ENCODE results near the gene CITED4.
A peak's percentile ranks its signal among the peaks of the same experiment; 100 is the strongest.

The CITED4 gene

GRCh38 chr1:40823345-40823744 lies 38.8 kb downstream of the CITED4 start:
- Histone ChIP-seq H3K27me3 (replicated peaks) (peaks cover 3% of the 10 kb centered on the region), H3K4me3 (ENCODE audit: low read depth, low read length) (no peak overlapping the region), H3K27ac (no peak overlapping the region), H3K36me3 (replicated peaks) (no peaks in the 10 kb centered on the region)
- in situ Hi-C loops (cut with HindIII; ENCODE audit: low pct_ligation_motif_present, low sequenced_read_pairs), result no loop called here
- no peak for DNase-seq
- TF ChIP-seq CTCF (IDR thresholded peaks at IDR 0.05; ENCODE audit: low read depth, low read length, missing control alignments), result no peak

GRCh38 chr1:40822890-40823289 lies 39.3 kb downstream of the CITED4 start:
- Histone ChIP-seq H3K27ac (no peak overlapping the region), H3K4me3 (ENCODE audit: low read depth, low read length) (no peak overlapping the region), H3K36me3 (replicated peaks) (no peaks in the 10 kb centered on the region), H3K27me3 (replicated peaks) (peaks cover 4% of the 10 kb centered on the region)
- in situ Hi-C loops (cut with HindIII; ENCODE audit: low pct_ligation_motif_present, low sequenced_read_pairs), result no loop called here
- no peak for DNase-seq
- no peak for TF ChIP-seq CTCF (IDR thresholded peaks at IDR 0.05; ENCODE audit: low read depth, low read length, missing control alignments)

GRCh38 chr1:40820911-40821693 lies 41.1 kb downstream of the CITED4 start:
- Histone ChIP-seq H3K27ac (no peak overlapping the region), H3K4me3 (ENCODE audit: low read depth, low read length) (no peak overlapping the region), H3K27me3 (replicated peaks) (peaks cover 4% of the 10 kb centered on the region), H3K36me3 (replicated peaks) (no peaks in the 10 kb centered on the region)
- DNase-seq, result no peak
- TF ChIP-seq CTCF (IDR thresholded peaks at IDR 0.05; ENCODE audit: low read depth, low read length, missing control alignments), result no peak
- in situ Hi-C loops (cut with HindIII; ENCODE audit: low pct_ligation_motif_present, low sequenced_read_pairs), result no loop called here

- in situ Hi-C loops (cut with HindIII; ENCODE audit: low pct_ligation_motif_present, low sequenced_read_pairs), result no loop called here
- DNase-seq, result no peak
- peaks cover 4% of the 10 kb centered on the region for H3K27me3 ChIP-seq (replicated peaks)
Measured at GRCh38 chr1:40820251-40820797, 41.8 kb downstream of the CITED4 start.

GRCh38 chr1:40819101-40819500 lies 43.1 kb downstream of the CITED4 start:
- Histone ChIP-seq H3K4me3 (ENCODE audit: low read depth, low read length) (peak overlapping the region; percentile 52), H3K27me3 (replicated peaks) (peaks cover 4% of the 10 kb centered on the region), H3K36me3 (replicated peaks) (no peaks in the 10 kb centered on the region), H3K27ac (no peak overlapping the region)
- TF ChIP-seq CTCF (IDR thresholded peaks at IDR 0.05; ENCODE audit: low read depth, low read length, missing control alignments), result no peak
- DNase-seq, result no peak
- in situ Hi-C loops (cut with HindIII; ENCODE audit: low pct_ligation_motif_present, low sequenced_read_pairs), result no loop called here

More at GRCh38 chr1:40820251-40820797, 41.8 kb downstream of the CITED4 start:
- TF ChIP-seq CTCF (IDR thresholded peaks at IDR 0.05; ENCODE audit: low read depth, low read length, missing control alignments), result no peak
- Histone ChIP-seq H3K4me3 (ENCODE audit: low read depth, low read length) (no peak overlapping the region), H3K36me3 (replicated peaks) (no peaks in the 10 kb centered on the region), H3K27ac (no peak overlapping the region)
